Nephron (organoid): Measurements from ENCODE around the gene PCNX1.
"Not testable (repeated sequence)": the region's sequence is repeated elsewhere in the genome, so short reads cannot be mapped to it uniquely, and the experiment has no call there.

Experiments used
- H3K27ac Mint-ChIP-seq, 3 experiments: 2 replicates each; pipeline ENCODE4 v1.8.0; 2020; ENCODE audit warnings: mixed read lengths in 3 of 3, mild to moderate bottlenecking in 2 of 3, moderate library complexity in 1 of 3
- H3K27me3 Mint-ChIP-seq: 2 replicates; pipeline ENCODE4 v1.8.0; 2021; ENCODE audit warnings: low read depth, mild to moderate bottlenecking, moderate library complexity, mixed read lengths
- H3K36me3 Mint-ChIP-seq: 2 replicates; pipeline ENCODE4 v1.8.0; 2020; ENCODE audit warnings: low read depth, mixed read lengths
- H3K4me1 Mint-ChIP-seq: 2 replicates; pipeline ENCODE4 v1.8.0; 2020; ENCODE audit warnings: mixed read lengths
- H3K4me3 Mint-ChIP-seq, 3 experiments: 2 replicates each; pipeline ENCODE4 v1.8.0; 2020; ENCODE audit warnings: mild to moderate bottlenecking in 3 of 3, mixed read lengths in 3 of 3, moderate library complexity in 2 of 3
- H3K9me3 Mint-ChIP-seq: 2 replicates; pipeline ENCODE4 v1.8.0; 2020; ENCODE audit warnings: mixed read lengths
- CTCF ChIP-seq, 3 experiments: fragments of 200-600 bp; sonication (generic); IDR thresholded peaks; one replicate each; pipeline ENCODE4 v1.5.0; 2021; ENCODE audit warnings: antibody characterized with exemption in 3 of 3; ENCODE audit not compliant: unreplicated experiment in 3 of 3

Gene PCNX1

GRCh38 chr14:70907176-70907995 lies at the start of gene PCNX1:
Gene PCNX1, plus strand, starts transcription at chr14:70907459. Its CDS starts 392 bp downstream, at chr14:70907851.
- no peaks in the 10 kb centered on the region for H3K9me3 Mint-ChIP-seq
- peaks cover 4% of the 10 kb centered on the region for H3K27me3 Mint-ChIP-seq
- peak within 1 kb of the TSS; percentile 82 to 97 (median 96) for H3K4me3 Mint-ChIP-seq
- peaks cover 60% of the 10 kb centered on the region for H3K4me1 Mint-ChIP-seq
- peak within 1 kb of the TSS; percentile 94 to 97 (median 97) for H3K27ac Mint-ChIP-seq
- peak; percentile 80 to 85 (median 83) for TF ChIP-seq CTCF (IDR thresholded peaks at IDR 0.05; ENCODE audit: unreplicated experiment in 3 of 3)
- no peaks in the 10 kb centered on the region for H3K36me3 Mint-ChIP-seq

- H3K4me3 Mint-ChIP-seq: no peak overlapping the region
- H3K27ac Mint-ChIP-seq: no peak overlapping the region
- peaks cover 4% of the 10 kb centered on the region for H3K27me3 Mint-ChIP-seq
- no peaks in the 10 kb centered on the region for H3K4me1 Mint-ChIP-seq
- no peaks in the 10 kb centered on the region for H3K36me3 Mint-ChIP-seq
- no peak for TF ChIP-seq CTCF (IDR thresholded peaks at IDR 0.05; ENCODE audit: unreplicated experiment in 3 of 3)
- no peaks in the 10 kb centered on the region for H3K9me3 Mint-ChIP-seq
Observed at GRCh38 chr14:70857496-70857890, 49.8 kb upstream of the PCNX1 start.

GRCh38 chr14:70858641-70859040 lies 48.6 kb upstream of the PCNX1 start:
- Mint-ChIP-seq H3K4me1 (no peaks in the 10 kb centered on the region), H3K9me3 (no peaks in the 10 kb centered on the region), H3K36me3 (no peaks in the 10 kb centered on the region), H3K27me3 (peaks cover 4% of the 10 kb centered on the region), H3K4me3 (no peak overlapping the region), H3K27ac (no peak overlapping the region)
- no peak for TF ChIP-seq CTCF (IDR thresholded peaks at IDR 0.05; ENCODE audit: unreplicated experiment in 3 of 3)

- H3K9me3 Mint-ChIP-seq: peaks cover 33% of the 10 kb centered on the region
- H3K27me3 Mint-ChIP-seq, H3K4me1 Mint-ChIP-seq, H3K36me3 Mint-ChIP-seq, H3K27ac Mint-ChIP-seq, H3K4me3 Mint-ChIP-seq: not testable (repeated sequence)
Observed at GRCh38 chr14:70866992-70867391, 40.3 kb upstream of the PCNX1 start.

GRCh38 chr14:70871001-70871400 lies 36.3 kb upstream of the PCNX1 start:
- Mint-ChIP-seq H3K4me3 (no peak overlapping the region), H3K4me1 (no peaks in the 10 kb centered on the region), H3K27ac (no peak overlapping the region), H3K9me3 (peaks cover 28% of the 10 kb centered on the region), H3K36me3 (no peaks in the 10 kb centered on the region), H3K27me3 (no peaks in the 10 kb centered on the region)
- no peak for TF ChIP-seq CTCF (IDR thresholded peaks at IDR 0.05; ENCODE audit: unreplicated experiment in 3 of 3)

- Mint-ChIP-seq H3K4me1 (no peaks in the 10 kb centered on the region), H3K27me3 (no peaks in the 10 kb centered on the region), H3K4me3 (no peak overlapping the region), H3K27ac (no peak overlapping the region), H3K9me3 (peaks cover 23% of the 10 kb centered on the region), H3K36me3 (no peaks in the 10 kb centered on the region)
- TF ChIP-seq CTCF (IDR thresholded peaks at IDR 0.05; ENCODE audit: unreplicated experiment in 3 of 3): no peak
Observed at GRCh38 chr14:70871863-70872677, 35.2 kb upstream of the PCNX1 start.
